K562 (cell line): ENCODE measurements around the gene ISYNA1. TPM values are rescaled to one million over a fixed set of nuclear protein-coding genes. Genes with fewer than 3 reads are reported as not detected.
A peak's percentile ranks its signal among the peaks of the same experiment; 100 is the strongest.

Experiments used
- ARNT ChIP-seq, 2 experiments: fragments of 450-650 bp; IDR thresholded peaks; 2 replicates each; pipeline ENCODE4 v1.6.1; 2016; ENCODE audit warnings: mild to moderate bottlenecking in 1 of 2
- ATF1 ChIP-seq, 2 experiments: fragments of 450-650 bp in 1 of 2; IDR thresholded peaks; 2 replicates each; pipeline ENCODE4 v1.6.1; 2016; ENCODE audit warnings: missing compliant biosample characterization in 1 of 2, missing genetic modification characterization in 1 of 2
- BDP1 ChIP-seq: IDR thresholded peaks from 3 replicates; pipeline ENCODE4 v1.6.1; 2011; ENCODE audit not compliant: insufficient read length, insufficient read depth
- CC2D1A ChIP-seq: fragments of 450-650 bp; IDR thresholded peaks from 2 replicates; pipeline ENCODE4 v1.6.1; 2017; ENCODE audit warnings: mild to moderate bottlenecking
- CHD1 ChIP-seq: fragments of 200-600 bp; sonication (generic); IDR thresholded peaks from one replicate; pipeline ENCODE4 v1.6.1; 2012; ENCODE audit warnings: mild to moderate bottlenecking, moderate library complexity, low read length, inconsistent platforms
- ETV6 ChIP-seq, 3 experiments: fragments of 150-350 bp in 1 of 3; sonication (generic) in 1 of 3; formaldehyde crosslinking in 1 of 3; IDR thresholded peaks; 2 replicates each; pipeline versions ENCODE4 v1.6.1 to v1.8.0; 2014 to 2022; ENCODE audit warnings: borderline replicate concordance in 2 of 3, low read depth in 2 of 3, antibody characterized with exemption in 1 of 3, low read length in 1 of 3, mild to moderate bottlenecking in 1 of 3, missing genetic modification reagents in 1 of 3
- HNRNPLL ChIP-seq: fragments of 200-400 bp; formaldehyde crosslinking; IDR thresholded peaks from 2 replicates; pipeline ENCODE4 v1.6.1; 2017; ENCODE audit warnings: low read length, low read depth, mild to moderate bottlenecking; ENCODE audit not compliant: poor library complexity, severe bottlenecking
- MIER1 ChIP-seq: fragments of 450-650 bp; IDR thresholded peaks from 2 replicates; pipeline ENCODE4 v1.6.1; 2016; ENCODE audit warnings: antibody characterized with exemption, mild to moderate bottlenecking, low read depth
- RAD21 ChIP-seq, 2 experiments: fragments of 250-450 bp in 1 of 2; fragments of 450-650 bp in 1 of 2; sonication (Bioruptor Pico) in 1 of 2; formaldehyde crosslinking in 1 of 2; IDR thresholded peaks in 1 of 2; conservative IDR thresholded peaks in 1 of 2; 2 replicates each; pipeline versions ENCODE4 v1.4.0 to v1.8.0; 2020 to 2022; ENCODE audit warnings: mild to moderate bottlenecking in 2 of 2, moderate library complexity in 1 of 2
- SIN3B ChIP-seq: fragments of 450-650 bp; IDR thresholded peaks from 2 replicates; pipeline ENCODE4 v1.6.1; 2017; ENCODE audit warnings: low read depth, mild to moderate bottlenecking, moderate library complexity
- SRSF3 ChIP-seq: fragments of 200-400 bp; formaldehyde crosslinking; IDR thresholded peaks from 2 replicates; pipeline ENCODE4 v1.6.1; 2016; ENCODE audit warnings: mild to moderate bottlenecking, low read length, moderate library complexity; ENCODE audit not compliant: insufficient read depth
- TGIF2 ChIP-seq: sonication (generic); formaldehyde crosslinking; IDR thresholded peaks from 2 replicates; pipeline ENCODE4 v1.8.1; 2022; ENCODE audit warnings: mild to moderate bottlenecking, missing genetic modification reagents, moderate library complexity
- ZNF133 ChIP-seq: fragments of 250-450 bp; sonication (Bioruptor Pico); IDR thresholded peaks from 2 replicates; pipeline ENCODE4 v1.4.0; 2020; ENCODE audit warnings: mild to moderate bottlenecking
- ZNF174 ChIP-seq: fragments of 250-450 bp; sonication (Bioruptor Pico); IDR thresholded peaks from 2 replicates; pipeline ENCODE4 v1.4.0; 2020; ENCODE audit warnings: mild to moderate bottlenecking
- ZNF431 ChIP-seq: sonication (generic); formaldehyde crosslinking; IDR thresholded peaks from 2 replicates; pipeline ENCODE4 v1.8.0; 2022; ENCODE audit warnings: mild to moderate bottlenecking, missing genetic modification reagents
- ZNF445 ChIP-seq: fragments of 250-450 bp; sonication (Bioruptor Pico); IDR thresholded peaks from 2 replicates; pipeline ENCODE4 v1.4.0; 2020; ENCODE audit warnings: low read depth, mild to moderate bottlenecking, moderate library complexity
- ZNF830 ChIP-seq: fragments of 250-450 bp; sonication (Bioruptor Pico); IDR thresholded peaks from 2 replicates; pipeline ENCODE4 v1.5.0; 2021; ENCODE audit warnings: mild to moderate bottlenecking
- polyA plus RNA-seq, 8 experiments: library from polyadenylated mRNA; depleted of rRNA in 4 of 8; stranded (reverse) in 5 of 8; unstranded in 3 of 8; fragments of >200 nt; fragmentation: Nextera tagmentation in 2 of 8; fragmentation: Illumina TruSeq in 1 of 8; extraction: Ambion mirVana in 2 of 8; extraction: Trizol in 1 of 8; gene quantifications; 2 replicates each; pipeline versions ENCODE4 v1.2.1 to v1.2.3, GENCODE V29; 2011 to 2014; ENCODE audit warnings: inconsistent platforms in 1 of 8, missing spikeins in 1 of 8
- total RNA-seq, 7 experiments: library from RNA; depleted of rRNA in 6 of 7; stranded (reverse); fragments of >200 nt in 6 of 7; fragmentation: Illumina TruSeq in 2 of 7; extraction: Trizol in 2 of 7; gene quantifications; 2 replicates each; pipeline versions ENCODE4 v1.2.1 to v1.2.3, GENCODE V29; 2011 to 2021; ENCODE audit warnings: low replicate concordance in 1 of 7
- TF ChIP-seq, protein P1 (sequence below): fragments of 450-650 bp; IDR thresholded peaks from 2 replicates; pipeline ENCODE4 v1.6.1; 2016; ENCODE audit warnings: low read depth
- TF ChIP-seq, protein P2 (sequence below): fragments of 250-450 bp; sonication (Bioruptor Pico); IDR thresholded peaks from 2 replicates; pipeline ENCODE4 v1.8.0; 2022; ENCODE audit warnings: inconsistent platforms, mild to moderate bottlenecking, moderate library complexity, borderline replicate concordance

The ISYNA1 gene
- total and polyA plus RNA-seq, 9 of the 15 experiments (the other 6 are each of a cell fraction or from before 2014, with no cell fraction given), result 21.8 to 460 (median 93.2) TPM

DNA sequence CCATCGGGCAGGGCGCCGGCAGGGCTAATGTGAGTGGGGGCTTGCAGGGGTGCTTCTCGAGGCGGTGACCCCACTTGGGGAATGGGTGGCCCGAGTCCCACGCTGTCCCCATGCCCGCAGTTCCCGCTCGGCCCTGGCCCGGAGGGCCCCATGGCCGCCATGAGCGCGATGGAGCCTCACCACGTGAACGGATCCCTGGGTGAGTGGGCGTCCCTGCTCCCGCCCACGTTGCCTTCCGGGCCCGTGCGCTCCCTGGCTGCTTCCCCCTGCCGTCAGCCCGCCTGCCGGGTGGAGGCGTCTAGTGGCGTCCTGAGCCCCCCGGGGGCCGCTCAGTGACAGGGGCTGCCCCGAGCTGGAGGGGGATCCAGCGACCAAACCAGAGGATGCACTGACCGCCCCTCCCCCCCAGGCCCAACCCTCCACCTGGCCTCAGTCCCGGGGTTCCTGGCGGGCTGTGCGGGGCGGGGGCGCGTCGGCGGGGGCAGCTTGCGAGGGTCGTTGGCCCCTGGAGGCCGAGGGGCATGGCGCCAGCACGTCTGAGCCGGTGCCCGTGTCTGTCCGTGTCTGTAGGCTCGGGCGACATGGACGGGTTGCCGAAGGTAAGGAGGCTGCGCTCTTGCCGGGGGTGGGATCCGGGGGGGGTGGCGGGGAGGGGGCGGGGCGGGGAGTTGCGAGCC lies 4.8 kb downstream of the ISYNA1 start (continued):
- TF ChIP-seq ZNF431 (CRISPR knock-in tag) (no peak; the same call in 1 of the 2 replicates), RAD21 (CRISPR knock-in tag; conservative IDR thresholded peaks at IDR 0.05 in 1 of 2, IDR thresholded peaks at IDR 0.05 in 1 of 2) (no peak), ZNF830 (CRISPR knock-in tag) (no peak; the same call in 1 of the 2 replicates), SIN3B (0 out of 2 replicates have a peak, but pooled peaks have one; percentile 28), HNRNPLL (no peak), CHD1 (peak; percentile 62), BDP1 (no peak), CC2D1A (no peak), ARNT (IDR thresholded peaks at IDR 0.05) (no peak), ZNF445 (no peak), ZNF133 (CRISPR knock-in tag) (no peak), ZNF174 (CRISPR knock-in tag) (no peak), MIER1 (no peak), ETV6 (IDR thresholded peaks at IDR 0.05; ENCODE audit: borderline replicate concordance in 1 of 2, low read depth in 2 of 2, low read length in 1 of 2) (no peak), ETV6 (CRISPR knock-in tag; IDR thresholded peaks at IDR 0.05; ENCODE audit: borderline replicate concordance) (peak; percentile 73; the same call in 1 of the 2 replicates), ATF1 (CRISPR knock-in tag; IDR thresholded peaks at IDR 0.05) (no peak), ATF1 (tag; IDR thresholded peaks at IDR 0.05) (peak; percentile 39; the same call in 1 of the 2 replicates), SRSF3 (no peak), TGIF2 (CRISPR knock-in tag) (no peak; the same call in 1 of the 2 replicates)
- TF ChIP-seq, protein P1, sequence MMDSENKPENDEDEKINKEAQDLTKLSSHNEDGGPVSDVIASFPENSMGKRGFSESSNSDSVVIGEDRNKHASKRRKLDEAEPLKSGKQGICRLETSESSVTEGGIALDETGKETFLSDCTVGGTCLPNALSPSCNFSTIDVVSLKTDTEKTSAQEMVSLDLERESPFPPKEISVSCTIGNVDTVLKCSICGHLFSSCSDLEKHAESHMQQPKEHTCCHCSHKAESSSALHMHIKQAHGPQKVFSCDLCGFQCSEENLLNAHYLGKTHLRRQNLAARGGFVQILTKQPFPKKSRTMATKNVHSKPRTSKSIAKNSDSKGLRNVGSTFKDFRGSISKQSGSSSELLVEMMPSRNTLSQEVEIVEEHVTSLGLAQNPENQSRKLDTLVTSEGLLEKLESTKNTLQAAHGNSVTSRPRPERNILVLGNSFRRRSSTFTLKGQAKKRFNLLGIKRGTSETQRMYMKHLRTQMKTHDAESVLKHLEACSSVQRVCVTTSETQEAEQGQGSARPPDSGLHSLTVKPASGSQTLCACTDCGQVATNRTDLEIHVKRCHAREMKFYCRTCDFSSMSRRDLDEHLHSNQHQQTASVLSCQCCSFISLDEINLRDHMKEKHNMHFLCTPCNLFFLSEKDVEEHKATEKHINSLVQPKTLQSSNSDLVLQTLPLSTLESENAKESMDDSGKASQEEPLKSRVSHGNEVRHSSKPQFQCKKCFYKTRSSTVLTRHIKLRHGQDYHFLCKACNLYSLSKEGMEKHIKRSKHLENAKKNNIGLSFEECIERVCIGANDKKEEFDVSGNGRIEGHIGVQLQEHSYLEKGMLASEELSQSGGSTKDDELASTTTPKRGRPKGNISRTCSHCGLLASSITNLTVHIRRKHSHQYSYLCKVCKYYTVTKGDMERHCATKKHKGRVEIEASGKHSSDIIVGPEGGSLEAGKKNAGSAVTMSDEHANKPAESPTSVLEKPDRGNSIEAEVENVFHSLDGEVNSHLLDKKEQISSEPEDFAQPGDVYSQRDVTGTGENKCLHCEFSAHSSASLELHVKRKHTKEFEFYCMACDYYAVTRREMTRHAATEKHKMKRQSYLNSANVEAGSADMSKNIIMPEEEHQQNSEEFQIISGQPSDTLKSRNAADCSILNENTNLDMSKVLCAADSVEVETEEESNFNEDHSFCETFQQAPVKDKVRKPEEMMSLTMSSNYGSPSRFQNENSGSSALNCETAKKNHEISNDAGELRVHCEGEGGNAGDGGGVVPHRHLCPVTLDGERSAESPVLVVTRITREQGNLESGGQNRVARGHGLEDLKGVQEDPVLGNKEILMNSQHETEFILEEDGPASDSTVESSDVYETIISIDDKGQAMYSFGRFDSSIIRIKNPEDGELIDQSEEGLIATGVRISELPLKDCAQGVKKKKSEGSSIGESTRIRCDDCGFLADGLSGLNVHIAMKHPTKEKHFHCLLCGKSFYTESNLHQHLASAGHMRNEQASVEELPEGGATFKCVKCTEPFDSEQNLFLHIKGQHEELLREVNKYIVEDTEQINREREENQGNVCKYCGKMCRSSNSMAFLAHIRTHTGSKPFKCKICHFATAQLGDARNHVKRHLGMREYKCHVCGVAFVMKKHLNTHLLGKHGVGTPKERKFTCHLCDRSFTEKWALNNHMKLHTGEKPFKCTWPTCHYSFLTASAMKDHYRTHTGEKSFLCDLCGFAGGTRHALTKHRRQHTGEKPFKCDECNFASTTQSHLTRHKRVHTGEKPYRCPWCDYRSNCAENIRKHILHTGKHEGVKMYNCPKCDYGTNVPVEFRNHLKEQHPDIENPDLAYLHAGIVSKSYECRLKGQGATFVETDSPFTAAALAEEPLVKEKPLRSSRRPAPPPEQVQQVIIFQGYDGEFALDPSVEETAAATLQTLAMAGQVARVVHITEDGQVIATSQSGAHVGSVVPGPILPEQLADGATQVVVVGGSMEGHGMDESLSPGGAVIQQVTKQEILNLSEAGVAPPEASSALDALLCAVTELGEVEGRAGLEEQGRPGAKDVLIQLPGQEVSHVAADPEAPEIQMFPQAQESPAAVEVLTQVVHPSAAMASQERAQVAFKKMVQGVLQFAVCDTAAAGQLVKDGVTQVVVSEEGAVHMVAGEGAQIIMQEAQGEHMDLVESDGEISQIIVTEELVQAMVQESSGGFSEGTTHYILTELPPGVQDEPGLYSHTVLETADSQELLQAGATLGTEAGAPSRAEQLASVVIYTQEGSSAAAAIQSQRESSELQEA, result no peak
- TF ChIP-seq, protein P2, sequence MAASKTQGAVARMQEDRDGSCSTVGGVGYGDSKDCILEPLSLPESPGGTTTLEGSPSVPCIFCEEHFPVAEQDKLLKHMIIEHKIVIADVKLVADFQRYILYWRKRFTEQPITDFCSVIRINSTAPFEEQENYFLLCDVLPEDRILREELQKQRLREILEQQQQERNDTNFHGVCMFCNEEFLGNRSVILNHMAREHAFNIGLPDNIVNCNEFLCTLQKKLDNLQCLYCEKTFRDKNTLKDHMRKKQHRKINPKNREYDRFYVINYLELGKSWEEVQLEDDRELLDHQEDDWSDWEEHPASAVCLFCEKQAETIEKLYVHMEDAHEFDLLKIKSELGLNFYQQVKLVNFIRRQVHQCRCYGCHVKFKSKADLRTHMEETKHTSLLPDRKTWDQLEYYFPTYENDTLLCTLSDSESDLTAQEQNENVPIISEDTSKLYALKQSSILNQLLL (CRISPR knock-in tag), result no peak
